ENCODE data around the gene EIF6.

DNA sequence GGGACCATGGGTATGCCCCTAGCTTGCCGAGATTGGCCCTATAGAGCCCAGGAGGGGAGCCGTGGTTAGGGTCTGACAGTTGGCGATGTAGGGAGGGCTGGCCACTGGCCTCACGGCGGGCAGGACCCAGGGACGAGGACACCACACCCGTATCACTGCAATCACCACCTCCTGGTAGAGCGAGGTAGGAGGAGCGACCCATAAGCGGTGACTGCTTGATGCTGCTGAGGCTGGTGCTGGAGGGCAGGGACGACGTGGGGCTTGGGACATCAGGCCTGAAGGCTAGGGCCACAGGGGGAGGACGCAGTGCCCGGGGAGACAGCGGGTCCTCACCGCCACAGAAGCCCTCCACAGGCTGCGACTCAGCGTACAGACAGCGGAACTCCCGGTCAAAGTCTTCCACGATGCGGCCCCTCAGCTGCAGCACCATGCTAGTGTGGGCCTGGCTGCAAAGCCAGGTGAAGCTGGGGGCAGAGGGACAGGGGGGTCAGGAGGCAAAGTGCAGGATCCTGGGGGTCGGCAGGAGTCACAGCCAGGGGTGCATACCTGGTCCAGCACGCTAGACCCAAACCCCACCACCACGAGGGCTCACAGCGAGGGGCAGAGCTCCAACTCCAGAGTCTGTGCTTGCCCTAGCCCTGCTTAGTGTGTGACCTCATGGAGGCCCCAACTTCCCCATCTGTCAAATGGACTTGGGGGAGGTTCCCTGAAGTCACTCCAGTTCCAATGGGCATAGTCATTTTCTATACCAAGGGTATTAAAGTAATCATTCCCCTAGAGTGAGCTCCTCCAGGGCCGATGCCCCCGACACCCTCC is 3.1 kb upstream of the EIF6 start:
- TF ChIP-seq, protein P1, sequence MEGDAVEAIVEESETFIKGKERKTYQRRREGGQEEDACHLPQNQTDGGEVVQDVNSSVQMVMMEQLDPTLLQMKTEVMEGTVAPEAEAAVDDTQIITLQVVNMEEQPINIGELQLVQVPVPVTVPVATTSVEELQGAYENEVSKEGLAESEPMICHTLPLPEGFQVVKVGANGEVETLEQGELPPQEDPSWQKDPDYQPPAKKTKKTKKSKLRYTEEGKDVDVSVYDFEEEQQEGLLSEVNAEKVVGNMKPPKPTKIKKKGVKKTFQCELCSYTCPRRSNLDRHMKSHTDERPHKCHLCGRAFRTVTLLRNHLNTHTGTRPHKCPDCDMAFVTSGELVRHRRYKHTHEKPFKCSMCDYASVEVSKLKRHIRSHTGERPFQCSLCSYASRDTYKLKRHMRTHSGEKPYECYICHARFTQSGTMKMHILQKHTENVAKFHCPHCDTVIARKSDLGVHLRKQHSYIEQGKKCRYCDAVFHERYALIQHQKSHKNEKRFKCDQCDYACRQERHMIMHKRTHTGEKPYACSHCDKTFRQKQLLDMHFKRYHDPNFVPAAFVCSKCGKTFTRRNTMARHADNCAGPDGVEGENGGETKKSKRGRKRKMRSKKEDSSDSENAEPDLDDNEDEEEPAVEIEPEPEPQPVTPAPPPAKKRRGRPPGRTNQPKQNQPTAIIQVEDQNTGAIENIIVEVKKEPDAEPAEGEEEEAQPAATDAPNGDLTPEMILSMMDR (IDR thresholded peaks at IDR 0.05): no peak
- TF ChIP-seq POLR2A (IDR thresholded peaks at IDR 0.05): no peak

Data from adrenal gland (tissue), 5 donors.